K562 (cell line): ENCODE measurements around the gene DDR1. TPM values are rescaled to one million over a fixed set of nuclear protein-coding genes. Genes with fewer than 3 reads are reported as not detected.

Source experiments
- C11orf30 ChIP-seq: fragments of 450-650 bp; IDR thresholded peaks from 2 replicates; pipeline ENCODE4 v1.6.1; 2016; ENCODE audit warnings: low read depth, mild to moderate bottlenecking
- CHD1 ChIP-seq: fragments of 200-600 bp; sonication (generic); IDR thresholded peaks from one replicate; pipeline ENCODE4 v1.6.1; 2012; ENCODE audit warnings: mild to moderate bottlenecking, moderate library complexity, low read length, inconsistent platforms
- ETS2 ChIP-seq: IDR thresholded peaks from 2 replicates; pipeline ENCODE4 v1.6.1; 2016; ENCODE audit warnings: borderline replicate concordance, missing genetic modification characterization, mild to moderate bottlenecking, moderate library complexity, missing compliant biosample characterization; ENCODE audit not compliant: poor library complexity, severe bottlenecking
- KLF6 ChIP-seq: fragments of 250-450 bp; sonication (Bioruptor Pico); IDR thresholded peaks from 2 replicates; pipeline ENCODE4 v1.4.0; 2020; ENCODE audit warnings: mild to moderate bottlenecking, moderate library complexity, borderline replicate concordance
- MTF1 ChIP-seq: fragments of 250-450 bp; sonication (Bioruptor Pico); IDR thresholded peaks from 2 replicates; pipeline ENCODE4 v1.9.0; 2021; ENCODE audit warnings: moderate library complexity, mild to moderate bottlenecking, inconsistent platforms, borderline replicate concordance
- NRF1 ChIP-seq, 2 experiments: fragments of 450-650 bp; IDR thresholded peaks in 1 of 2; conservative IDR thresholded peaks in 1 of 2; 2 replicates each; pipeline ENCODE4 v1.6.1; 2014; ENCODE audit warnings: mild to moderate bottlenecking in 2 of 2
- PYGO2 ChIP-seq: fragments of 450-650 bp; IDR thresholded peaks from 2 replicates; pipeline ENCODE4 v1.6.1; 2016; ENCODE audit warnings: mild to moderate bottlenecking, missing genetic modification characterization, moderate library complexity, missing compliant biosample characterization
- RAD51 ChIP-seq: fragments of 450-650 bp; IDR thresholded peaks from 2 replicates; pipeline ENCODE4 v1.7.1; 2016; ENCODE audit warnings: low read depth, mild to moderate bottlenecking, borderline replicate concordance
- SIRT6 ChIP-seq: IDR thresholded peaks from one replicate; pipeline ENCODE4 v1.6.1; 2012; ENCODE audit warnings: low read depth, mild to moderate bottlenecking, control low read depth, inconsistent platforms, low read length, moderate library complexity
- STAG1 ChIP-seq: sonication (generic); formaldehyde crosslinking; IDR thresholded peaks from 2 replicates; pipeline ENCODE4 v1.5.0; 2020; ENCODE audit warnings: missing genetic modification reagents, borderline replicate concordance
- ZNF133 ChIP-seq: fragments of 250-450 bp; sonication (Bioruptor Pico); IDR thresholded peaks from 2 replicates; pipeline ENCODE4 v1.4.0; 2020; ENCODE audit warnings: mild to moderate bottlenecking
- ZNF398 ChIP-seq: fragments of 250-450 bp; sonication (Bioruptor Pico); IDR thresholded peaks from 2 replicates; pipeline ENCODE4 v1.8.0; 2021; ENCODE audit warnings: moderate library complexity, mild to moderate bottlenecking, inconsistent platforms
- ZNF586 ChIP-seq: fragments of 450-650 bp; formaldehyde crosslinking; conservative IDR thresholded peaks from 2 replicates; pipeline ENCODE4 v1.4.0; 2020; ENCODE audit warnings: mild to moderate bottlenecking, moderate library complexity
- polyA plus RNA-seq, 8 experiments: library from polyadenylated mRNA; depleted of rRNA in 4 of 8; stranded (reverse) in 5 of 8; unstranded in 3 of 8; fragments of >200 nt; fragmentation: Nextera tagmentation in 2 of 8; fragmentation: Illumina TruSeq in 1 of 8; extraction: Ambion mirVana in 2 of 8; extraction: Trizol in 1 of 8; gene quantifications; 2 replicates each; pipeline versions ENCODE4 v1.2.1 to v1.2.3, GENCODE V29; 2011 to 2014; ENCODE audit warnings: inconsistent platforms in 1 of 8, missing spikeins in 1 of 8
- total RNA-seq, 7 experiments: library from RNA; depleted of rRNA in 6 of 7; stranded (reverse); fragments of >200 nt in 6 of 7; fragmentation: Illumina TruSeq in 2 of 7; extraction: Trizol in 2 of 7; gene quantifications; 2 replicates each; pipeline versions ENCODE4 v1.2.1 to v1.2.3, GENCODE V29; 2011 to 2021; ENCODE audit warnings: low replicate concordance in 1 of 7
- TF ChIP-seq, protein P1 (sequence below): fragments of 450-650 bp; formaldehyde crosslinking; IDR thresholded peaks from 2 replicates; pipeline ENCODE4 v1.4.0; 2022; ENCODE audit warnings: missing genetic modification characterization
- TF ChIP-seq, protein P2 (sequence below): fragments of 250-450 bp; sonication (Bioruptor Pico); IDR thresholded peaks from 2 replicates; pipeline ENCODE4 v1.4.0; 2020

DDR1 gene
- total and polyA plus RNA-seq, 9 of the 15 experiments (the other 6 are each of a cell fraction or from before 2014, with no cell fraction given): 1.4 to 44.6 (median 12.2) TPM

- TF ChIP-seq ZNF398 (CRISPR knock-in tag) (no peak), C11orf30 (no peak), KLF6 (CRISPR knock-in tag) (peak; percentile 91; the same call in 1 of the 2 replicates), PYGO2 (tag) (peak; percentile 86), ZNF133 (CRISPR knock-in tag) (no peak), CHD1 (no peak), NRF1 (conservative IDR thresholded peaks at IDR 0.05 in 1 of 2, IDR thresholded peaks at IDR 0.05 in 1 of 2) (no peak), RAD51 (no peak), MTF1 (no peak), ETS2 (tag) (no peak), ZNF586 (CRISPR knock-in tag) (no peak), STAG1 (CRISPR knock-in tag) (no peak), SIRT6 (no peak)
- TF ChIP-seq, protein P1, sequence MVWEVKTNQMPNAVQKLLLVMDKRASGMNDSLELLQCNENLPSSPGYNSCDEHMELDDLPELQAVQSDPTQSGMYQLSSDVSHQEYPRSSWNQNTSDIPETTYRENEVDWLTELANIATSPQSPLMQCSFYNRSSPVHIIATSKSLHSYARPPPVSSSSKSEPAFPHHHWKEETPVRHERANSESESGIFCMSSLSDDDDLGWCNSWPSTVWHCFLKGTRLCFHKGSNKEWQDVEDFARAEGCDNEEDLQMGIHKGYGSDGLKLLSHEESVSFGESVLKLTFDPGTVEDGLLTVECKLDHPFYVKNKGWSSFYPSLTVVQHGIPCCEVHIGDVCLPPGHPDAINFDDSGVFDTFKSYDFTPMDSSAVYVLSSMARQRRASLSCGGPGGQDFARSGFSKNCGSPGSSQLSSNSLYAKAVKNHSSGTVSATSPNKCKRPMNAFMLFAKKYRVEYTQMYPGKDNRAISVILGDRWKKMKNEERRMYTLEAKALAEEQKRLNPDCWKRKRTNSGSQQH (CRISPR knock-in tag): no peak
- TF ChIP-seq, protein P2, sequence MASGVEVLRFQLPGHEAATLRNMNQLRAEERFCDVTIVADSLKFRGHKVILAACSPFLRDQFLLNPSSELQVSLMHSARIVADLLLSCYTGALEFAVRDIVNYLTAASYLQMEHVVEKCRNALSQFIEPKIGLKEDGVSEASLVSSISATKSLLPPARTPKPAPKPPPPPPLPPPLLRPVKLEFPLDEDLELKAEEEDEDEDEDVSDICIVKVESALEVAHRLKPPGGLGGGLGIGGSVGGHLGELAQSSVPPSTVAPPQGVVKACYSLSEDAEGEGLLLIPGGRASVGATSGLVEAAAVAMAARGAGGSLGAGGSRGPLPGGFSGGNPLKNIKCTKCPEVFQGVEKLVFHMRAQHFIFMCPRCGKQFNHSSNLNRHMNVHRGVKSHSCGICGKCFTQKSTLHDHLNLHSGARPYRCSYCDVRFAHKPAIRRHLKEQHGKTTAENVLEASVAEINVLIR (CRISPR knock-in tag): no peak
Measured at GRCh38 chr6:30837870-30838269, 46.4 kb upstream of the DDR1 start (continued).
